ENCODE measurements around the gene ATP1A2.

ATP1A2 gene

DNA sequence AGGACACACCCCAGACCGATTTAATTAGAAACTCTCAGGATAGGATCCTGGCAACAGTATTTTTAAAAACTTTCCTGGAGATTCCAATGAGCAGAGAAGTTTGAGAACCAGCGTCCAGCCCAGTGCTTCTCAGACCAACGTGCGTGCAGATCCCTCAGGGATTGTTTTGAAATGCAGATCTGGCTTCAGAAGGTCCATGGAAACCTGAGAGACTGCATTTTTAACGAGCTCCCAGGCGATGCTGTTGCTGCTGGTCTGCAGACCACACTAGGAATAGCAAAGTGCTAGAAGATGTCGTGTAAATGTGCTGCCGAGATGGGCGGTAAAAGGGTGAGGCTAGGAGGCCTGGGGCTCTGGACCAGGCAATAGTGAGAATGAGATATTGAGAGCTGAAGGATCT is 56.4 kb downstream of the ATP1A2 start:
- DNase-seq (ENCODE audit: low read depth in 2 of 2) = no peak

DNA sequence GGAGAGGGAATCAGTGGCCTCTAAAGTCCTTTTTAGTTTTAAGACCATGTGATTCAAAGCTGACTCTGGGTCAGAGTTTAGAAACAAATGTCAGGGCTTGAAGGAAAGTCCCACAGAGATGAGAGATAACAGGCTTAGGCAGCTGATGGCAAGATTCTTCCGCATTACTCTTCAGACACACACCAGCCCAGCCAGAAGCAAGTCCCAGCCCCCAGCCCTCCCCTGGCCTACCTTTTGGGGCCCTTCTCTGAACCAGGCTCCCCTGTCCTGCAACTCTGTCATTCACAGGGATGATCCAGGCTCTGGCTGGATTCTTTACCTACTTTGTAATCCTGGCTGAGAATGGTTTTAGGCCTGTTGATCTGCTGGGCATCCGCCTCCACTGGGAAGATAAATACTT is 61.7 kb downstream of the ATP1A2 start:
- DNase-seq (ENCODE audit: low read depth in 2 of 2) = no peak

DNA sequence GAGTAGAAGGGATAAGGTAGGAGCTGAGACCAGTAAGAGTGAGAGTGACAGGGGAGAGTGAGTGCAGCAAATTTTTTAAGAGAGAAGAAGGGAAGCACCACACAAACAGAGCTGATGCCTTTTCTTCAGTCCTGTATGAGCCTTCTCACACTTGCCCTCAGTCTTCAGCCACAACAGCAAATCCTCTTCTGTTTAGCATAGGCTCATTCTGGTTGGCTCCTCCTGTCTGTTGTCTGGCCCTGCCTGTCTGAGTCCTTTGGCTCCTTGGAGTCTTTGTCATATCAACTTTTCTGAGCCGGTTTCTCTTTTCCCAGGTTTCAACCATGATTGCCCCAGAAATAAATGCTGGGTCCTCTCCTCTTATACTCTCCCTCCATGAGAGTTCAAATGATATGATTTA is 62.1 kb downstream of the ATP1A2 start:
- DNase-seq (ENCODE audit: low read depth in 2 of 2) = no peak

GRCh38 chr1:160178731-160179130 is 63.2 kb downstream of the ATP1A2 start:
- DNase-seq (ENCODE audit: low read depth in 2 of 2) = no peak

GRCh38 chr1:160179336-160179735 is 63.8 kb downstream of the ATP1A2 start:
- DNase-seq (ENCODE audit: low read depth in 2 of 2) = no peak

- DNase-seq (ENCODE audit: low read depth in 2 of 2) = no peak
Observed at GRCh38 chr1:160186246-160186645, 70.7 kb downstream of the ATP1A2 start.

DNA sequence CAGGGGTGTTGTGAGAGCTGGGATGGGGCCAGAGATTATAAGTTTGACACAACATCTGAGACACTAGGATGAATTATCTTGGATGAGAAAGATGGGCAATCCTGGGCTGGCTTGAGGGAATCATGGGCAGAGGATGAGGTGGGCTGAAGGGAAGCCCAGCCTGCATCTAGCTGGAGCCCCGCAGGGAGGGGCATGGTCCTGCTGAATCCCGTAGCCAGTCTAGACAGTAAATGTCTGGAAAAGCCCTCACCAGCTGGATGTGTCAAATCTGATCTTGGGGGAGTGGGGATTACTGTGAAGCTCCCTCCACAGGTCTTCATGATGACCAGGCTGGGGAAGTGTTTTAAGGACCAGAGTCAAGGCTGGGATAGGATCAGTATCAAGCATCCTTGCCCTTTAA is 71.2 kb downstream of the ATP1A2 start:
- DNase-seq (ENCODE audit: low read depth in 2 of 2) = no peak

DNA sequence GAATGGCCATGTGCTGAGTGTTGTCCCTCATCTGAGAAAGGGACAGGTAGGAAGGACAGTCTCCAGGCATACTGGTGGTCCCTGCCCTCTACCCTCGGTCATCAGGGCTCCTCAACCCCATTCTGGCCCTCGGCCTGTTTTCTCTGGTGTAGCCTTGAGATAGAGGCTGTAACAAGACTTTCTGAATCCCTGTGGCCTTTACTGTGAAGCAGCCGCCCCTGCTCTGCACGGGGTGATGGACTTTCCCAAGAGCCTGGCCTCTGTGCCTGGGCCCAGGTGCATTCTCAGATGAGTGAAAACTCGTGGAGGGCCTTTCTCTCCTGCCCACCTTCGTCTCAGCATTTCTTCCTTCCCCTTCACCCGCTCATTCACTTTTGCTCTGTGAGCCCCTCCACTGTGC is 71.8 kb downstream of the ATP1A2 start:
- no peak for DNase-seq (ENCODE audit: low read depth in 2 of 2)

GRCh38 chr1:160188341-160188740 is 72.8 kb downstream of the ATP1A2 start:
- DNase-seq (ENCODE audit: low read depth in 2 of 2) = no peak

GRCh38 chr1:160189649-160190625 is 74.4 kb downstream of the ATP1A2 start, which contains the start of gene CASQ1:
Gene CASQ1, plus strand, starts transcription at chr1:160190575. Its CDS starts 177 bp downstream, at chr1:160190752.
- no peak for DNase-seq (ENCODE audit: low read depth in 2 of 2)

GRCh38 chr1:160191756-160192155 is 76.2 kb downstream of the ATP1A2 start:
- no peak for DNase-seq (ENCODE audit: low read depth in 2 of 2)

- DNase-seq (ENCODE audit: low read depth in 2 of 2) = no peak
Observed at GRCh38 chr1:160192234-160192633, 76.7 kb downstream of the ATP1A2 start.

Data from fibroblast of skin of left quadriceps (primary cell).